Stimulated activated CD8-positive, alpha-beta memory T cell treated with anti-CD3 and anti-CD28 coated beads, Interleukin-12 subunit alpha, Interleukin-12 subunit beta, amount 100 ng/mL, for 24 hours (primary cell): ENCODE data around the gene SDSL.

Experiments
- DNase-seq: peaks from one replicate; pipeline ENCODE4 v3.0.0-alpha.2; 2020; ENCODE audit errors: extremely low read depth

SDSL gene

DNA sequence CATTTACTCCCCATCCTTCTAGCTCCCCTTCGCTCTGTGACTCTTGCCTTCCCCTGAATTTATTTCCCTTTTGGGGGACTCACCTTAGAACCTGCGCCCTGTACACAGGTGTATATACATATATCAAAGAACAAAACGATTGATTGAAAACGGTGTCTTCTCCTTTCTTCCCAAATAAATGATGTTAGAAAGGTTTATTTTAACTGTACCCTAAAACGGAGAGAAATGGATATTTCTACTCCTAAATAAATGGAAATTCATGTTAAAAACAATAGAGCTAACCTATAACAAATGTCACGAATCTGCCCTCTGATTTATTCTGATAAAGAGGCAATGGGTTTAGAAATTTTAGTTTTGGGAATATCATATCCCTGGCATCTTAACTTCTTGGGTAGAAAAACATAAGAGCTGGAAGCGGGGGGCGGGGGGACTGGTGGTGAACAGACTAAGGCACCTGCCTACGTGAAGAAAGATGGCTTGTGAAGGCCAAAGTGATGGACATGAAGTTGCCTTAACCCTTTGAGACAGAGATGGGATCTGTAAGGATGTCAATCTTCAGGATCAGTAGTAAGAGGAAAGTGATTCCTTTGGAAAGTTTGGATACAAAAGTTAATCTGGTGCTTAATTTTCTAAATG, 58.3 kb downstream of the SDSL start:
- DNase-seq: no peak

DNA sequence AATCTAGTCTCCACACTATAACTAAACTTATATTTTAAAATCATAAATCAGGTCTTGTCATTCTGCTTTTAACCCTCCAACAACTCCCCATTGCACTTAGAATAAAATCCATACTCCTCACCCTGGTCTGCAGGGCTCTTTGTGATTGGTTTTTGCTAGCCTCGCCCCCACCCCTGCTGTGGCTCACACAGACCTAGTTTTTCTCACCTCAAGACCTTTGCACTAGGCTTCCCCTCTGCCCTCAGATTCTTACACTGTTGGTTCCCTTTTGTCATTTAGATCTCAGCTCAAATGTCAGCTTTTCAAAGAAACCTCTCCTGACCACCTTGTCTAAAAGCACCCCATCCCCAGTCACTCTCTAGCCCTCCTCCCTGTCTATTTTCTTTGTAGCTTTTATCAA, 60.2 kb downstream of the SDSL start:
- DNase-seq: no peak

DNA sequence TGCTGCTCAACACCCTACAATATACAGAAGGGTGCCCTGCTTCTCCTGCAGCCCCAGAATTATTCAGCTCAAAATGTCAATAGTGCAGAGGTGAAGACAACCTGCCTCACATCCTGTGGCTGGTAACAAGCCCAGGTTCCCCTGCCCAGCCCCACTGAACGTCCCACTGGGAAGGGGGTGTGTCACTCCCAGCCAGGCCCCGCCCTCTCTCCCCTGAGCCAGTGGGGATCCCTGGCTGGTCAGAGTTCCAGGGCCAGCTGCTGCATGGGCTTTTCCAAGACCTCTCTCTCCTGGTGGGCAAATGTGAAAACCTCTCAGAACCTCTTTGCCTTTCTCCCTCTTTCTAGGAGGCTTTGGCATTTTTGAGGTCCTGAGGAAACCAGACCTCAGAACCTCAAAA, 63.1 kb downstream of the SDSL start:
- no peak for DNase-seq

DNA sequence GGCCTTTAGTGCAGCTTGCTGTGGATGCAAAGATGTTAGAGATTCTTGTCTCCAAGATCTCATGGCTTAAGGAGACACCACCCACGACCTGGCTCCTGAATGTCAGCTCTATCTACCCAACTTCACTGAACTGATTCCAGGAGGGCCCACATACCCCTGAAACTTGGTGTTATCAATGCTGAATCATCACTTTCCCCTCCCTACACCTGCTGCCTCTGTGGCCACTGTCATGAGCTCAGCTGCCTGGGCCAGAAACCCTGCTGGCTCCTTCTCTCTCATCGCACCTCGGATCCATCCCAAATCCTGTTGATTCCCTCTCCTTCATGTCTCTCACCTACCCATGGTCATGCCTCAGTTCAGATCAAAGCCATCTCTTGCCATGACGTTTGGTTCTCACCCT, 64.5 kb downstream of the SDSL start:
- no peak for DNase-seq
